Nephron (organoid): ENCODE data around the gene CCL3.

ENCODE experiments used
- H3K27ac Mint-ChIP-seq, 3 experiments: 2 replicates each; pipeline ENCODE4 v1.8.0; 2020; ENCODE audit warnings: mixed read lengths in 3 of 3, mild to moderate bottlenecking in 2 of 3, moderate library complexity in 1 of 3
- H3K27me3 Mint-ChIP-seq: 2 replicates; pipeline ENCODE4 v1.8.0; 2021; ENCODE audit warnings: low read depth, mild to moderate bottlenecking, moderate library complexity, mixed read lengths
- H3K36me3 Mint-ChIP-seq: 2 replicates; pipeline ENCODE4 v1.8.0; 2020; ENCODE audit warnings: low read depth, mixed read lengths
- H3K4me1 Mint-ChIP-seq: 2 replicates; pipeline ENCODE4 v1.8.0; 2020; ENCODE audit warnings: mixed read lengths
- H3K4me3 Mint-ChIP-seq, 3 experiments: 2 replicates each; pipeline ENCODE4 v1.8.0; 2020; ENCODE audit warnings: mild to moderate bottlenecking in 3 of 3, mixed read lengths in 3 of 3, moderate library complexity in 2 of 3
- H3K9me3 Mint-ChIP-seq: 2 replicates; pipeline ENCODE4 v1.8.0; 2020; ENCODE audit warnings: mixed read lengths
- TF ChIP-seq, protein P1 (sequence below), 3 experiments: fragments of 200-600 bp; sonication (generic); IDR thresholded peaks; one replicate each; pipeline ENCODE4 v1.5.0; 2021; ENCODE audit warnings: antibody characterized with exemption in 3 of 3; ENCODE audit not compliant: unreplicated experiment in 3 of 3

Gene CCL3

GRCh38 chr17:36132421-36132831, 42.5 kb upstream of the CCL3 start:
- peaks cover 15% of the 10 kb centered on the region for H3K4me1 Mint-ChIP-seq
- H3K36me3 Mint-ChIP-seq: no peaks in the 10 kb centered on the region
- no peaks in the 10 kb centered on the region for H3K9me3 Mint-ChIP-seq
- TF ChIP-seq, protein P1, sequence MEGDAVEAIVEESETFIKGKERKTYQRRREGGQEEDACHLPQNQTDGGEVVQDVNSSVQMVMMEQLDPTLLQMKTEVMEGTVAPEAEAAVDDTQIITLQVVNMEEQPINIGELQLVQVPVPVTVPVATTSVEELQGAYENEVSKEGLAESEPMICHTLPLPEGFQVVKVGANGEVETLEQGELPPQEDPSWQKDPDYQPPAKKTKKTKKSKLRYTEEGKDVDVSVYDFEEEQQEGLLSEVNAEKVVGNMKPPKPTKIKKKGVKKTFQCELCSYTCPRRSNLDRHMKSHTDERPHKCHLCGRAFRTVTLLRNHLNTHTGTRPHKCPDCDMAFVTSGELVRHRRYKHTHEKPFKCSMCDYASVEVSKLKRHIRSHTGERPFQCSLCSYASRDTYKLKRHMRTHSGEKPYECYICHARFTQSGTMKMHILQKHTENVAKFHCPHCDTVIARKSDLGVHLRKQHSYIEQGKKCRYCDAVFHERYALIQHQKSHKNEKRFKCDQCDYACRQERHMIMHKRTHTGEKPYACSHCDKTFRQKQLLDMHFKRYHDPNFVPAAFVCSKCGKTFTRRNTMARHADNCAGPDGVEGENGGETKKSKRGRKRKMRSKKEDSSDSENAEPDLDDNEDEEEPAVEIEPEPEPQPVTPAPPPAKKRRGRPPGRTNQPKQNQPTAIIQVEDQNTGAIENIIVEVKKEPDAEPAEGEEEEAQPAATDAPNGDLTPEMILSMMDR (IDR thresholded peaks at IDR 0.05; ENCODE audit: unreplicated experiment in 3 of 3): no peak
- peak overlapping the region in 1 of 3 experiments; percentile 64 for H3K27ac Mint-ChIP-seq
- no peak overlapping the region for H3K4me3 Mint-ChIP-seq
- H3K27me3 Mint-ChIP-seq: no peaks in the 10 kb centered on the region

- Mint-ChIP-seq H3K36me3 (no peaks in the 10 kb centered on the region), H3K27ac (no peak overlapping the region), H3K4me1 (peaks cover 15% of the 10 kb centered on the region), H3K9me3 (no peaks in the 10 kb centered on the region), H3K27me3 (no peaks in the 10 kb centered on the region), H3K4me3 (no peak overlapping the region)
- TF ChIP-seq, protein P1 (IDR thresholded peaks at IDR 0.05; ENCODE audit: unreplicated experiment in 3 of 3): no peak
Observed at GRCh38 chr17:36131931-36132330, 42.0 kb upstream of the CCL3 start.

- no peaks in the 10 kb centered on the region for H3K27me3 Mint-ChIP-seq
- TF ChIP-seq, protein P1 (IDR thresholded peaks at IDR 0.05; ENCODE audit: unreplicated experiment in 3 of 3): no peak
- no peak overlapping the region for H3K27ac Mint-ChIP-seq
- no peaks in the 10 kb centered on the region for H3K36me3 Mint-ChIP-seq
- no peaks in the 10 kb centered on the region for H3K9me3 Mint-ChIP-seq
- H3K4me1 Mint-ChIP-seq: peaks cover 15% of the 10 kb centered on the region
- no peak overlapping the region for H3K4me3 Mint-ChIP-seq
Observed at GRCh38 chr17:36131421-36131820, 41.5 kb upstream of the CCL3 start.

GRCh38 chr17:36130346-36130745, 40.4 kb upstream of the CCL3 start:
- Mint-ChIP-seq H3K9me3 (peaks cover 5% of the 10 kb centered on the region), H3K27ac (no peak overlapping the region), H3K27me3 (no peaks in the 10 kb centered on the region), H3K4me3 (no peak overlapping the region), H3K4me1 (peaks cover 15% of the 10 kb centered on the region), H3K36me3 (no peaks in the 10 kb centered on the region)
- TF ChIP-seq, protein P1 (IDR thresholded peaks at IDR 0.05; ENCODE audit: unreplicated experiment in 3 of 3): no peak

DNA sequence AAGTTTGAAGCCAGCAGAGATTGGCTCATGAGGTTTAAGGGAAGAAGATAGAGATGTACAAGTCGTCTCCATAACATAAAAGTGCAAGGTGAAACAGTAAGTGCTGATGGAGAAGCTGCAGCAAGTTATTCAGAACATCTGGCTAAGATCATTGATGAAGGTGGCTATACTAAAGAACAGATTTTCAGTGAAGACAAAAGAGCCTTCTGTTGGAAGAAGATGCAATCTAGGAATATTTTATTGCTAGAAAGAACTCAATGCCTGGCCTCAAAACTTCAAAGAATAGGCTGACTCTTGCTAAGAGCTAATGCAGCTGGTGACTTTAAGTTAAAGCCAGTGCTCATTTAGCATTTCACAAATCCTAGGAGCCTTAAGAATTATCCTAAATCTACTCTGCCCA, 39.7 kb upstream of the CCL3 start:
- Mint-ChIP-seq H3K27me3 (no peaks in the 10 kb centered on the region), H3K27ac (no peak overlapping the region), H3K36me3 (no peaks in the 10 kb centered on the region), H3K4me1 (peaks cover 15% of the 10 kb centered on the region), H3K4me3 (no peak overlapping the region), H3K9me3 (peaks cover 5% of the 10 kb centered on the region)
- TF ChIP-seq, protein P1 (IDR thresholded peaks at IDR 0.05; ENCODE audit: unreplicated experiment in 3 of 3): no peak

DNA sequence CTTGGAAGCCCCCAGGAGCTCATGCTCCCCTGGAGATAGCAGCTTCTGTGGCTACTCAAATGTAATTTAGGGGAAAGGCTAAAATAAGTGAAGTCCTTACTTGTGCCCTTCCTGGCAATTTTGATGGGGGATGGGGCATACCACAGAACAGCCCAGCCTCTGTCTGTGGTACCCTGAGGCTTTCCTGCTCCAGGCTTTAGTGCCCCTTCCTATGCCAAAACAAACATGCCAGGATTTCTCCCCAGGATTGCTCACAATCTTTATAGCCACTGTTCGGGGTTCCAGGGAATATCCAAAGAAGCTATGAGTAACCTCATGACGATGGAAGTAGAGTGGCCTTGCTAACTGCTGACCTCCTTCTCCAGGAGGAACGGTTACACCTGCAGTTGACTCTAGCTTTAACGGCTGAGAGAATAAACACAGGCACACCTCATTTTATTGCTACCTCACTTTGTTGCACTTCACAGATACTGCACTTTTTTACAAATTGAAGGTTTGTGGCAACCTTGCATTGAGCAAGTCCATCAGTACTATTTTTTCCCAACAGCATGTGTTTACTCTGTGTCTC, 38.6 kb upstream of the CCL3 start:
- Mint-ChIP-seq H3K36me3 (no peaks in the 10 kb centered on the region), H3K27me3 (no peaks in the 10 kb centered on the region), H3K27ac (no peak overlapping the region), H3K4me3 (no peak overlapping the region), H3K4me1 (peaks cover 9% of the 10 kb centered on the region), H3K9me3 (peaks cover 5% of the 10 kb centered on the region)
- TF ChIP-seq, protein P1 (IDR thresholded peaks at IDR 0.05; ENCODE audit: unreplicated experiment in 3 of 3): no peak
